ENCODE measurements around the gene LAYN. TPM values are rescaled to one million over a fixed set of nuclear protein-coding genes. Genes with fewer than 3 reads are reported as not detected.

The LAYN gene
- total RNA-seq, 1 donor from 2014 or later: 15.0 TPM

DNA sequence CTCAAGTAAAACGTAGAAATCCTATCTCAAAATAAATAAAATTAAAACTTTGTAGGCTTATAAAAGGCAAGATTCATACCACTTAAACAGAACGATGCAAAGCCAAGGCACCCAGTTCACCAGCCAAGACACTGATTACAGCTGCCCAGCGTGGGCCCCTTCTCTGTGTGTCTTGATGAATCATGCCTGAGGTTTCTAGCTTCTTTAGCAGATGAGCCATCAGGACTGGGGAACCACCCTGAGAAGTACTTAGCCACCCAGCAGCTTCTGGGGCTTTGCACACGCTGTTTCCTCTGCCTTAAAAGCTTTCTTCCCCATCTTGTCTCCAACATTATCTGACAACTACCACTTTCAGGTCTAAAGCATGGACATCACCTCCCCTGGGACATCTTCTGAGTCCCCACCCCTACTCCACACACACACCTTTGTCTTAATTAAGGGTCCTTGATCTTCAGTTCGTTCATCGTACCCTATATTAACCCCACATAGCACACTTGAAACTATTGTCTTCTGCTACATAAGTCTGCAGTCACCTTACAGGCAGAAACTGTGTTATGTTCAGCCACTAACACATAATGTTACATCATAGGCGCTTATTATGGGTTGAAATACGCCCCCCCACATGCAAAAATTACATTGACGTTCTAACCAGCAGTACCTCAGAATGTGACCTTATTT is 8.7 kb upstream of the LAYN start:
- ATAC-seq (no peak), DNase-seq (no peak)
- intact Hi-C loops (cut with DNase I): no loop called here

GRCh38 chr11:111532365-111532709 is 8.2 kb upstream of the LAYN start:
- ATAC-seq: no peak
- DNase-seq: no peak
- intact Hi-C loops (cut with DNase I): no loop called here
- H3K36me3 ChIP-seq: no peaks in the 10 kb centered on the region
- no peak overlapping the region for H3K27ac ChIP-seq
- no peaks in the 10 kb centered on the region for H3K27me3 ChIP-seq (ENCODE audit: low read depth)
- H3K4me3 ChIP-seq: no peak overlapping the region
- H3K4me1 ChIP-seq: no peaks in the 10 kb centered on the region
- TF ChIP-seq CTCF (IDR thresholded peaks at IDR 0.05): no peak
- no peaks in the 10 kb centered on the region for H3K9me3 ChIP-seq

More for the DNA sequence above, 8.7 kb upstream of the LAYN start:
- H3K9me3 ChIP-seq: no peaks in the 10 kb centered on the region
- H3K27ac ChIP-seq: no peak overlapping the region
- no peaks in the 10 kb centered on the region for H3K27me3 ChIP-seq (ENCODE audit: low read depth)
- no peak overlapping the region for H3K4me3 ChIP-seq
- TF ChIP-seq CTCF (IDR thresholded peaks at IDR 0.05): no peak
- no peaks in the 10 kb centered on the region for H3K36me3 ChIP-seq
- H3K4me1 ChIP-seq: no peaks in the 10 kb centered on the region

GRCh38 chr11:111535281-111535680 is 5.2 kb upstream of the LAYN start:
- H3K27me3 ChIP-seq (ENCODE audit: low read depth): peaks cover 4% of the 10 kb centered on the region
- no peak for ATAC-seq
- peaks cover 8% of the 10 kb centered on the region for H3K4me1 ChIP-seq
- no peaks in the 10 kb centered on the region for H3K9me3 ChIP-seq
- TF ChIP-seq CTCF (IDR thresholded peaks at IDR 0.05): no peak
- H3K36me3 ChIP-seq: no peaks in the 10 kb centered on the region
- DNase-seq: no peak
- intact Hi-C loops (cut with DNase I): no loop called here
- H3K27ac ChIP-seq: no peak overlapping the region
- no peak overlapping the region for H3K4me3 ChIP-seq

- H3K36me3 ChIP-seq: no peaks in the 10 kb centered on the region
- no peak for DNase-seq
- H3K4me3 ChIP-seq: no peak overlapping the region
- H3K27me3 ChIP-seq (ENCODE audit: low read depth): peaks cover 11% of the 10 kb centered on the region
- intact Hi-C loops (cut with DNase I): no loop called here
- no peak for TF ChIP-seq CTCF (IDR thresholded peaks at IDR 0.05)
- ATAC-seq: no peak
- H3K4me1 ChIP-seq: peaks cover 28% of the 10 kb centered on the region
- H3K9me3 ChIP-seq: no peaks in the 10 kb centered on the region
- H3K27ac ChIP-seq: no peak overlapping the region
These were observed 3.1 kb upstream of the LAYN start for GRCh38 chr11:111537336-111537860.

- no peak for DNase-seq
- no peak for ATAC-seq
- Histone ChIP-seq H3K27ac (no peak overlapping the region), H3K36me3 (no peaks in the 10 kb centered on the region), H3K27me3 (ENCODE audit: low read depth) (peaks cover 11% of the 10 kb centered on the region), H3K9me3 (no peaks in the 10 kb centered on the region), H3K4me3 (no peak overlapping the region), H3K4me1 (peaks cover 28% of the 10 kb centered on the region)
- intact Hi-C loops (cut with DNase I): no loop called here
- TF ChIP-seq CTCF (IDR thresholded peaks at IDR 0.05): no peak
These were observed 2.0 kb upstream of the LAYN start for GRCh38 chr11:111538407-111539114.

Measured in lower lobe of right lung (tissue), 2 donors.